H9 (cell line): ENCODE results near the gene MAP3K7. TPM values are rescaled to one million over a fixed set of nuclear protein-coding genes. Genes with fewer than 3 reads are reported as not detected.
A peak's percentile ranks its signal among the peaks of the same experiment; 100 is the strongest.

Experiments
- DNase-seq: peaks from one replicate; pipeline ENCODE4 v3.0.0-alpha.2; 2017
- H2AFZ ChIP-seq: one replicate; pipeline ENCODE4 v1.6.1; 2013; ENCODE audit warnings: mild to moderate bottlenecking, low read length, control low read depth, moderate library complexity
- H2AK5ac ChIP-seq: 2 replicates; pipeline ENCODE4 v1.6.1; 2013; ENCODE audit warnings: low read length, control low read depth, mixed read lengths; ENCODE audit not compliant: insufficient read length
- H2BK120ac ChIP-seq: one replicate; pipeline ENCODE4 v1.6.1; 2013; ENCODE audit warnings: low read depth, mild to moderate bottlenecking, low read length, control low read depth, inconsistent platforms; ENCODE audit not compliant: poor library complexity, severe bottlenecking
- H2BK12ac ChIP-seq: 2 replicates; pipeline ENCODE4 v1.6.1; 2013; ENCODE audit warnings: low read length, control low read depth, mixed read lengths, low read depth; ENCODE audit not compliant: insufficient read length
- H2BK15ac ChIP-seq: 2 replicates; pipeline ENCODE4 v1.6.1; 2013; ENCODE audit warnings: low read depth, low read length, control low read depth
- H2BK20ac ChIP-seq: one replicate; pipeline ENCODE4 v1.6.1; 2013; ENCODE audit warnings: low read depth, mild to moderate bottlenecking, low read length, control low read depth, inconsistent platforms; ENCODE audit not compliant: poor library complexity, severe bottlenecking
- H2BK5ac ChIP-seq: 2 replicates; pipeline ENCODE4 v1.6.1; 2013; ENCODE audit warnings: low read length, control low read depth, mixed read lengths; ENCODE audit not compliant: insufficient read length
- H3K14ac ChIP-seq: 2 replicates; pipeline ENCODE4 v1.6.1; 2013; ENCODE audit warnings: low read length, control low read depth; ENCODE audit not compliant: insufficient read depth
- H3K18ac ChIP-seq: 2 replicates; pipeline ENCODE4 v1.6.1; 2013; ENCODE audit warnings: low read depth, mild to moderate bottlenecking, mixed read lengths, low read length, control low read depth; ENCODE audit not compliant: insufficient read length
- H3K23ac ChIP-seq: 2 replicates; pipeline ENCODE4 v1.6.1; 2013; ENCODE audit warnings: low read length, control low read depth, mixed read lengths, low read depth; ENCODE audit not compliant: insufficient read length
- H3K23me2 ChIP-seq: 2 replicates; pipeline ENCODE4 v1.6.1; 2013; ENCODE audit warnings: low read depth, mild to moderate bottlenecking, mixed read lengths, low read length, control low read depth; ENCODE audit not compliant: insufficient read length, poor library complexity, severe bottlenecking
- H3K27ac ChIP-seq: 2 replicates; pipeline ENCODE4 v1.5.1; 2013; ENCODE audit warnings: low read length, control low read depth, mixed read lengths, low read depth; ENCODE audit not compliant: insufficient read length
- H3K27me3 ChIP-seq: 2 replicates; pipeline ENCODE4 v1.6.1; 2013; ENCODE audit warnings: low read length, control low read depth, inconsistent platforms; ENCODE audit not compliant: insufficient read depth
- H3K4ac ChIP-seq: 2 replicates; pipeline ENCODE4 v1.6.1; 2013; ENCODE audit warnings: low read depth, mild to moderate bottlenecking, control low read depth, inconsistent platforms, low read length, moderate library complexity
- H3K4me1 ChIP-seq: 2 replicates; pipeline ENCODE4 v1.6.1; 2013; ENCODE audit warnings: low read length, control low read depth, inconsistent platforms; ENCODE audit not compliant: insufficient read depth
- H3K4me2 ChIP-seq: 2 replicates; pipeline ENCODE4 v1.6.1; 2013; ENCODE audit warnings: low read length, control low read depth, mixed read lengths; ENCODE audit not compliant: insufficient read length, insufficient read depth
- H3K56ac ChIP-seq: 2 replicates; pipeline ENCODE4 v1.6.1; 2013; ENCODE audit warnings: low read depth, mild to moderate bottlenecking, mixed read lengths, low read length, control low read depth; ENCODE audit not compliant: insufficient read length
- H3K79me1 ChIP-seq: 2 replicates; pipeline ENCODE4 v1.6.1; 2013; ENCODE audit warnings: low read depth, mild to moderate bottlenecking, moderate library complexity, low read length, control low read depth, inconsistent platforms; ENCODE audit not compliant: insufficient read depth, poor library complexity, severe bottlenecking
- H3K79me2 ChIP-seq: 2 replicates; pipeline ENCODE4 v1.6.1; 2013; ENCODE audit warnings: low read length, control low read depth, inconsistent platforms; ENCODE audit not compliant: insufficient read depth
- H3K9ac ChIP-seq: 2 replicates; pipeline ENCODE4 v1.6.1; 2013; ENCODE audit warnings: low read length, control low read depth, mixed read lengths; ENCODE audit not compliant: insufficient read length; ENCODE audit errors: extremely low read depth
- H3K9me3 ChIP-seq: one replicate; pipeline ENCODE4 v1.6.1; 2013; ENCODE audit warnings: low read depth, low read length, inconsistent platforms; ENCODE audit not compliant: control insufficient read depth
- H3T11ph ChIP-seq: one replicate; pipeline ENCODE4 v1.6.1; 2013; ENCODE audit warnings: mild to moderate bottlenecking, low read length, control low read depth, inconsistent platforms
- H4K20me1 ChIP-seq: one replicate; pipeline ENCODE4 v1.6.1; 2013; ENCODE audit not compliant: control insufficient read depth, insufficient read length, insufficient read depth
- H4K5ac ChIP-seq: 2 replicates; pipeline ENCODE4 v1.6.1; 2013; ENCODE audit warnings: low read depth, mild to moderate bottlenecking, mixed read lengths, low read length, control low read depth; ENCODE audit not compliant: insufficient read length
- H4K8ac ChIP-seq: replicated peaks from 2 replicates; pipeline ENCODE4 v1.6.1; 2013; ENCODE audit warnings: low read length, control low read depth, mixed read lengths, low read depth; ENCODE audit not compliant: insufficient read length
- H4K91ac ChIP-seq: 2 replicates; pipeline ENCODE4 v1.6.1; 2013; ENCODE audit warnings: low read depth, mild to moderate bottlenecking, moderate library complexity, mixed read lengths, low read length, control low read depth; ENCODE audit not compliant: insufficient read length
- H3K27ac Mint-ChIP-seq, 3 experiments: 2 replicates in 2 of 3; 3 replicates in 1 of 3; pipeline ENCODE4 v1.8.0; 2020 to 2021; ENCODE audit warnings: mixed read lengths in 3 of 3, mild to moderate bottlenecking in 1 of 3, moderate library complexity in 1 of 3
- H3K27me3 Mint-ChIP-seq: 2 replicates; pipeline ENCODE4 v1.8.0; 2021; ENCODE audit warnings: low read depth, mild to moderate bottlenecking, moderate library complexity, mixed read lengths
- H3K36me3 Mint-ChIP-seq, 3 experiments: 2 replicates in 2 of 3; 3 replicates in 1 of 3; pipeline ENCODE4 v1.8.0; 2020 to 2021; ENCODE audit warnings: low read depth in 3 of 3, mixed read lengths in 3 of 3; ENCODE audit not compliant: insufficient read depth in 1 of 3
- H3K4me1 Mint-ChIP-seq, 2 experiments: 2 replicates each; pipeline ENCODE4 v1.8.0; 2020; ENCODE audit warnings: mixed read lengths in 2 of 2
- H3K4me3 Mint-ChIP-seq, 2 experiments: 2 replicates in 1 of 2; 3 replicates in 1 of 2; pipeline ENCODE4 v1.8.0; 2020 to 2021; ENCODE audit warnings: mild to moderate bottlenecking in 2 of 2, mixed read lengths in 2 of 2, moderate library complexity in 1 of 2
- H3K9me3 Mint-ChIP-seq, 2 experiments: 2 replicates in 1 of 2; 3 replicates in 1 of 2; pipeline ENCODE4 v1.8.0; 2020; ENCODE audit warnings: mild to moderate bottlenecking in 2 of 2, mixed read lengths in 2 of 2, moderate library complexity in 1 of 2
- CTCF ChIP-seq: fragments of 200-600 bp; sonication (generic); conservative IDR thresholded peaks from 3 replicates; pipeline ENCODE4 v1.8.0; 2021; ENCODE audit warnings: antibody characterized with exemption, mild to moderate bottlenecking
- total RNA-seq: library from RNA; stranded (reverse); gene quantifications from 2 replicates; pipeline ENCODE4 v1.2.1, GENCODE V29; 2021

MAP3K7 gene
- total RNA-seq, 1 experiment from 2014 or later = 31.3 TPM

GRCh38 chr6:90583836-90584481, 2.9 kb downstream of the MAP3K7 start:
- Histone ChIP-seq H3K4me2 (no peak overlapping the region), H2BK120ac (no peak overlapping the region), H2AFZ (no peak overlapping the region), H3K27me3 (no peaks in the 10 kb centered on the region), H3K27ac (no peak overlapping the region), H2BK15ac (no peak overlapping the region), H3K4me1 (no peaks in the 10 kb centered on the region), H4K91ac (no peak overlapping the region), H2BK5ac (no peak overlapping the region), H3K23me2 (peaks cover 4% of the 10 kb centered on the region), H3K9ac (no peak overlapping the region), H3K9me3 (no peaks in the 10 kb centered on the region), H3K23ac (no peak overlapping the region), H4K5ac (no peak overlapping the region), H3K56ac (no peak overlapping the region), H2AK5ac (no peak overlapping the region), H3T11ph (no peak overlapping the region), H2BK12ac (no peak overlapping the region), H3K4ac (no peak overlapping the region), H2BK20ac (no peak overlapping the region), H3K79me2 (peaks cover 19% of the 10 kb centered on the region; the same call in 1 of the 2 replicates), H4K8ac (no peak overlapping the region), H3K14ac (no peak overlapping the region), H3K79me1 (peaks cover 6% of the 10 kb centered on the region), H4K20me1 (no peaks in the 10 kb centered on the region), H3K18ac (no peak overlapping the region)
- Mint-ChIP-seq H3K9me3 (peaks cover 0 to 5% of the 10 kb centered on the region in 2 experiments; a peak in 3 of 5 replicates), H3K4me3 (0 out of 5 replicates have a peak overlapping the region, but pooled peaks of 1 of the 2 experiments have one; percentile 3), H3K36me3 (no peaks in the 10 kb centered on the region), H3K4me1 (peaks cover 21% of the 10 kb centered on the region in 2 experiments), H3K27me3 (peaks cover 11% of the 10 kb centered on the region), H3K27ac (no peak overlapping the region; a peak in 1 of 7 replicates)
- no peak for DNase-seq
- TF ChIP-seq CTCF = no peak
